ENCODE data around the gene EFHC1.

The EFHC1 gene

GRCh38 chr6:52548353-52548713 is 128.2 kb downstream of the EFHC1 start:
- TF ChIP-seq EZH2phosphoT487 (IDR thresholded peaks at IDR 0.05; ENCODE audit: borderline replicate concordance, low read length): no peak
- no peak for TF ChIP-seq CTCF (IDR thresholded peaks at IDR 0.05; ENCODE audit: low read depth, low read length, poor library complexity, severe bottlenecking)
- Histone ChIP-seq H3K79me2 (ENCODE audit: control insufficient read depth, low read length) (no peaks in the 10 kb centered on the region), H3K4me2 (ENCODE audit: low read length) (no peak overlapping the region), H3K9me2 (replicated peaks; ENCODE audit: control insufficient read depth, low read length) (no peaks in the 10 kb centered on the region), H4K20me1 (ENCODE audit: control insufficient read depth, insufficient read depth, low read depth, low read length) (no peaks in the 10 kb centered on the region), H3K4me1 (ENCODE audit: control insufficient read depth, low read length) (peaks cover 9% of the 10 kb centered on the region), H3F3A (ENCODE audit: control insufficient read depth, insufficient read depth) (no peaks in the 10 kb centered on the region), H3K27ac (ENCODE audit: low read depth, low read length) (no peak overlapping the region), H3K4me3 (ENCODE audit: low read length) (no peak overlapping the region), H3K9me3 (ENCODE audit: control insufficient read depth, insufficient read depth, low read length) (no peaks in the 10 kb centered on the region), H3K27me3 (ENCODE audit: control insufficient read depth, low read length) (no peaks in the 10 kb centered on the region), H3K36me3 (ENCODE audit: control insufficient read depth, low read length) (no peaks in the 10 kb centered on the region)

- H3K27me3 ChIP-seq (ENCODE audit: control insufficient read depth, low read length): no peaks in the 10 kb centered on the region
- no peaks in the 10 kb centered on the region for H3K36me3 ChIP-seq (ENCODE audit: control insufficient read depth, low read length)
- peaks cover 9% of the 10 kb centered on the region for H3K4me1 ChIP-seq (ENCODE audit: control insufficient read depth, low read length)
- H3K27ac ChIP-seq (ENCODE audit: low read depth, low read length): no peak overlapping the region
- H3K9me3 ChIP-seq (ENCODE audit: control insufficient read depth, insufficient read depth, low read length): no peaks in the 10 kb centered on the region
- H3K4me2 ChIP-seq (ENCODE audit: low read length): no peak overlapping the region
- no peaks in the 10 kb centered on the region for H4K20me1 ChIP-seq (ENCODE audit: control insufficient read depth, insufficient read depth, low read depth, low read length)
- TF ChIP-seq EZH2phosphoT487 (IDR thresholded peaks at IDR 0.05; ENCODE audit: borderline replicate concordance, low read length) (no peak), CTCF (IDR thresholded peaks at IDR 0.05; ENCODE audit: low read depth, low read length, poor library complexity, severe bottlenecking) (no peak)
- H3F3A ChIP-seq (ENCODE audit: control insufficient read depth, insufficient read depth): no peaks in the 10 kb centered on the region
- no peaks in the 10 kb centered on the region for H3K79me2 ChIP-seq (ENCODE audit: control insufficient read depth, low read length)
- H3K4me3 ChIP-seq (ENCODE audit: low read length): no peak overlapping the region
- no peaks in the 10 kb centered on the region for H3K9me2 ChIP-seq (replicated peaks; ENCODE audit: control insufficient read depth, low read length)
Observed at GRCh38 chr6:52548999-52549398, 128.9 kb downstream of the EFHC1 start.

GRCh38 chr6:52549428-52549827 is 129.3 kb downstream of the EFHC1 start:
- H3K4me3 ChIP-seq (ENCODE audit: low read length): no peak overlapping the region
- no peaks in the 10 kb centered on the region for H4K20me1 ChIP-seq (ENCODE audit: control insufficient read depth, insufficient read depth, low read depth, low read length)
- H3K4me2 ChIP-seq (ENCODE audit: low read length): no peak overlapping the region
- peaks cover 9% of the 10 kb centered on the region for H3K4me1 ChIP-seq (ENCODE audit: control insufficient read depth, low read length)
- no peak for TF ChIP-seq EZH2phosphoT487 (IDR thresholded peaks at IDR 0.05; ENCODE audit: borderline replicate concordance, low read length)
- no peak for TF ChIP-seq CTCF (IDR thresholded peaks at IDR 0.05; ENCODE audit: low read depth, low read length, poor library complexity, severe bottlenecking)
- H3K36me3 ChIP-seq (ENCODE audit: control insufficient read depth, low read length): no peaks in the 10 kb centered on the region
- H3K79me2 ChIP-seq (ENCODE audit: control insufficient read depth, low read length): no peaks in the 10 kb centered on the region
- H3K27ac ChIP-seq (ENCODE audit: low read depth, low read length): no peak overlapping the region
- H3K27me3 ChIP-seq (ENCODE audit: control insufficient read depth, low read length): no peaks in the 10 kb centered on the region
- H3K9me3 ChIP-seq (ENCODE audit: control insufficient read depth, insufficient read depth, low read length): no peaks in the 10 kb centered on the region
- H3K9me2 ChIP-seq (replicated peaks; ENCODE audit: control insufficient read depth, low read length): no peaks in the 10 kb centered on the region
- H3F3A ChIP-seq (ENCODE audit: control insufficient read depth, insufficient read depth): no peaks in the 10 kb centered on the region

Data from DOHH2 (cell line).